NCI-H128 (cell line): ENCODE measurements around the gene MED13L.

Experiments used
- DNase-seq: peaks from one replicate; lab custom pipeline; 2025; ENCODE audit not compliant: unreplicated experiment; lab: John Stamatoyannopoulos, UW

Gene MED13L

GRCh38 chr12:116159593-116160200 is 117.8 kb downstream of the MED13L start:
- no peak for DNase-seq

- no peak for DNase-seq
Measured at GRCh38 chr12:116159175-116159574, 118.3 kb downstream of the MED13L start.

- no peak for DNase-seq
Measured at GRCh38 chr12:116157845-116158267, 119.6 kb downstream of the MED13L start.

GRCh38 chr12:116156614-116157013 is 120.9 kb downstream of the MED13L start:
- no peak for DNase-seq

GRCh38 chr12:116155383-116155782 is 122.1 kb downstream of the MED13L start:
- DNase-seq = no peak

- no peak for DNase-seq
Measured at GRCh38 chr12:116153983-116154382, 123.5 kb downstream of the MED13L start.

- DNase-seq = no peak
Measured at GRCh38 chr12:116153113-116153512, 124.4 kb downstream of the MED13L start.

- DNase-seq = no peak
Measured at GRCh38 chr12:116152268-116152667, 125.2 kb downstream of the MED13L start.

- no peak for DNase-seq
Measured at GRCh38 chr12:116150452-116150851, 127.0 kb downstream of the MED13L start.

- no peak for DNase-seq
Measured at GRCh38 chr12:116150001-116150400, 127.5 kb downstream of the MED13L start.

- DNase-seq = no peak
Measured at GRCh38 chr12:116148844-116149243, 128.6 kb downstream of the MED13L start.

GRCh38 chr12:116146386-116146785 is 131.1 kb downstream of the MED13L start:
- DNase-seq = no peak

- DNase-seq = no peak
Measured at GRCh38 chr12:116145451-116145850, 132.0 kb downstream of the MED13L start.

- no peak for DNase-seq
Measured at GRCh38 chr12:116144384-116144783, 133.1 kb downstream of the MED13L start.

- no peak for DNase-seq
Measured at GRCh38 chr12:116143909-116144308, 133.6 kb downstream of the MED13L start.

- no peak for DNase-seq
Measured at GRCh38 chr12:116142936-116143898, 134.3 kb downstream of the MED13L start.

GRCh38 chr12:116141833-116142162 is 135.7 kb downstream of the MED13L start:
- DNase-seq = no peak

GRCh38 chr12:116141110-116141832 is 136.2 kb downstream of the MED13L start:
- no peak for DNase-seq

GRCh38 chr12:116140529-116140928 is 137.0 kb downstream of the MED13L start:
- DNase-seq = no peak

- no peak for DNase-seq
Measured at GRCh38 chr12:116138781-116139180, 138.7 kb downstream of the MED13L start.

- no peak for DNase-seq
Measured at GRCh38 chr12:116138364-116138763, 139.1 kb downstream of the MED13L start.

- DNase-seq = no peak
Measured at GRCh38 chr12:116137318-116137717, 140.2 kb downstream of the MED13L start.
